Dedifferentiated amniotic fluid mesenchymal stem cell (primary cell): ENCODE measurements around the gene EXOC4.
A peak's percentile ranks its signal among the peaks of the same experiment; 100 is the strongest.

Experiments used
- DNase-seq: peaks from one replicate; pipeline ENCODE4 v3.0.0-alpha.2; 2016; ENCODE audit errors: extremely low spot score

The EXOC4 gene

DNA sequence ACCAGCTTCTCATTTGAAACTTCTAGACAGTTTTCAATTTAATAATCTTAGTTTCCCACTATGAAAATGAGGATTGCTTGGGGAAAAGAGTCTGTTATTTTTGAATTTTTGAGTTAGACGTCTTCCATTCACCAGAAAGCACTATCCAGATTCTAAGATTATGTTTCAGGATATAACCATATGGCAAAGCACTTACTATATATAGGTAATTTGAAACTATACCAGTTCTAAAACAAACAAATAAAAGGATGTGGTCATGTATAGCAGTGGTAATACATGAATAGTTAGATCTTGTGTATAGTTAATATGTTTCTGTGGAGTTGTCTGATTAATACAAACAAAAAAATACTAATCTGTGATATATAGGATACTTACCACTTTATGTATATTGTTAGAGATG lies 320.0 kb downstream of the EXOC4 start:
- DNase-seq, result no peak

DNA sequence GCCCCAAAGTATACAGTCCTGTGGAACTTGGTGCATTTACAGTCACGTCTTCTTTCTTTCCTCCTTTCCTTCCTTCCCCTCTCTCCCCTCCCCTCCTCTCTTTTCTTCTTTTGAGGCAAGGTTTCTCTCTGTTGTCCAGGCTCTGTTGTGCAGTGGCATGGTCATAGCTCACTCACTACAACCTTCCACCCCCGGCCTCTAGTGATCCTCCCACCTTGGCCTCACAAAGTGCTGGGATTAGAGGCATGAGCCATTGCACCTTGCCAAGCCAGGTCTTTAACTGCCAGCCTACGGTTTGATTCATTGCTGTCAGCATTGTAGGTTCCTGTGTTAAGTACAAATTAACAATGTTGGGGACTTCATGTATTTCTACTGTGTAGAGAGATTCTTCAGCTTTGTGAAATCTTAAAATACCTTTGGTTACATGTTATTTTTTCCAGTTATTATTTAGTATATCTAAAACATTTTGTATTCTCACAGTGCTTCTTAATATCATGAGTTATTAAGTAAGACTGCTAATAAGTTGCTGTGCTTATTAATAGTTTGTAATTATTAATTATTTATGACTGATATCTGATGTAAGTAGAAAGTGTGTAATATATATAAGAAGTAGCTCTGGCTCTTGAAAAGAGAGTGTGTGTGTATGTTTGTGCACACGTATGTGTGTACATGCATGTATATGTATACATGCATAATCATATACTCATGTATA lies 320.8 kb downstream of the EXOC4 start:
- no peak for DNase-seq

DNA sequence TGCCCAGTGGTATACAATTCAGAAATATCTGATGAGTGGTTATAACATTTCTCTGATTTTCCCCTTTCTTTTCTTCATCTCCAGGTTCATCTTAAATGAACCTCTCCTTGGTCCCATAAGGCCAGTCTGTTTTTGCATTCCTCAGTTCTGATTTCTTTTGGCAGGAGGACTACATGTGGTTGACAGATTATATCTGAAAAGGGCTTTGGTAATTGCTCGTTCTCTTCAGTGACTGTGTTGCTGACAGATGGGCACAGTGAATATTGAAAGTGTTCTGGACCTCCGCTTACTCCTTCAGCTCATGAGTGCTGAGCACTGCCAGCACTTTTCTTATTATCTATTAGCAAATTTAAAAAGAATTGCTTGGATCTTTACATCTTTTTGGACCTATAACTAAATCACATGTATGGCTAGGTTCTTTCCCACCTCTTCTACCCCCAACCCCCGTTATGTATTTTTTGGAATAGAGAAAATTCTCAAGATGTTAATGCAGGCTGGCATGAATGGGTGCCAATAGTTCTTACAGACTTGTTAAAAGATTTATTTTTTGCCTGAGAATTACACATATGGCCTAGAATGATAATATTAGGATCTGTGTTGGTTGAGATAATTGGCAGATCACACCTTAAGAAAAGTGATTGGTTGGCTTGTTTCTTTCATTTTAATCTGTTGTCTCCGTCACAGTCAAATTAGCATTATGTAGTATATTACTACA lies 323.0 kb downstream of the EXOC4 start:
- DNase-seq, result peak; percentile 29

DNA sequence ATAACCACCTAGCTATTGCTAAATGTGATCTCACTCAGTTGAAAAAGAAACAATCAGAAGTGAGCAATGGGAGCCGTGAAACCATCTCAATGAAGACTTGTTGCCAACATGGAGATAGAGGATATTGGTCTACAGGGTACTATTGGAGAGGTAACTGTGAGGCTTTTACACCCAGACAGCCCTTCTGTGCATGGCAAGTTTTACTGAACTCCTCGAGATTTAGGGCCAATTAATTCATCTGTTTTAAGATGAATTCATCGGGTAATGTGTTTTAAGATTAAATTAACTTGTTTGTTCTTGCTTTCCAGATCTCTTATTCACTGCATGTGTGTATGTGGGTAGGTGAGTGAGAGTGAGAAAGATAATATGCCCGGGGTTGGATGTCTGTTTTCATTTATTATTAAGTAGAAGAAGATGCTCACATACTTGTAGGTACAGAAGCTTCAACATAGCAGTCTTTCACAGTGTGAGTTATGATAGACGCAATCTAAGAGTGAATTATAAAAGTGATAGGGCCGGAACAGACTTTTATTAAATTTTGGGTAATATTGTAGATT lies 323.8 kb downstream of the EXOC4 start:
- no peak for DNase-seq

DNA sequence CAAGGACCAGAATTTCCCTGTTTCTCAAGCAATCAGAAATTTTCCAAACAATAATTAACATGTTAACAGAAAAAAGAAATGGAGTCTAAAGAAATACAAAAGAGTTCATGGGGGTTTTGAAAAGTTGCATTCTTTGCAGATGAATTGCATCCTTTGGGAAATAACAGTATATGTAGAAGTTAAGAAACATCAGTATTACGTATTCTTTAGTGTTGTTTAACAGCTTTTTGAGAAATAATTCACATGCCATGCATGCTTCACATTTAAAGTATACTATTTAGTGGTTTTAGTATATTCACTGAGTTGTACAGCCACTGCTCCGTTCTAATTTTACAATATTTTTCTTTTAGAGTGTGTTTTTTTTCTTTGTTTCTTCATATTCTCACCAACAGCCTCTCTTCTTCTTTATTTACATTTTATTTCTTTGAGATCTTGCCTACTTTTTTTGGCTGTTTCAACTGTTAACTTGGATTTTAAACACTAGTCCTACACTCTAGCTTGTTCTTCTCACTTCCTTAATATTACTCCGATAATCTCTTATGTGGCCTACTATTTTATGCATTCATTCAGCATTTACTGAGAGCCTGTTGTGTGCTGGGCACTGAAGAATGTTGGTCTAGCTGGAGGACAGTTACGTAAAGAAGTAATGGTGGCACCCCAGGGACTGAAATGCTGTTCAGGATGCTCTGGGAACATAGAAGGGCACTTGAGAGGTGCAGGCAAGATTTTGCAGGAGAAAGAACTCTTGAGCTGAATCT lies 330.1 kb downstream of the EXOC4 start:
- DNase-seq, result peak; percentile 93

DNA sequence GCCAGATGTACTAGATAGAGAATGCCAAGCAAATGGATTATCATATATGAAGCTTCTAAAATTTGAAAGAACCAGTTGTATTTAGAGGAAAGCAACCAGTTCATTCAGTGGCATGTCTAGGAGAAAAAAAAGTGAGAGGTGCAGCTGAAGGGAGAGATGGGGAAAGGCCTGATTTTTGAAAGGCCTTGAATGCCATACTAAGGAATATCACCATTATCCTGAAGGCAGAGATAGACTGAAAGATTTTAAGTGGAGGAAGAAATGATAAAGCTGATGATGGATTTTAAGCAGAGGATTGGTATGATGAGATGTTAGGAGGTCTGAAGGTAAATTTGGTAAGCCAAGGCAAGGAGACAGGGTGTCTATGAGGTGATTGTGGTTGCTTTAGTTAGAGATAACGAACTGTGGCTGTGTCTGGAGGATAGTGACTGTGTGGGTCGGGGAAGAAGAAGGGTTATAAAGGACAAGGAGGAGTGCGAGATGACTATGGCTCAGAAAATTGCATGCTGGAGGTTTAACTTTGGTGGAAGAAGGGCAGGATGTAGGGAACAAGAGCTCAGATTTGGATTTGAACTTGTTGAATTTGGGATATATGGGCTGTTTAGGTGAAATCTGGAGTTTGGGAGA lies 330.8 kb downstream of the EXOC4 start:
- no peak for DNase-seq

DNA sequence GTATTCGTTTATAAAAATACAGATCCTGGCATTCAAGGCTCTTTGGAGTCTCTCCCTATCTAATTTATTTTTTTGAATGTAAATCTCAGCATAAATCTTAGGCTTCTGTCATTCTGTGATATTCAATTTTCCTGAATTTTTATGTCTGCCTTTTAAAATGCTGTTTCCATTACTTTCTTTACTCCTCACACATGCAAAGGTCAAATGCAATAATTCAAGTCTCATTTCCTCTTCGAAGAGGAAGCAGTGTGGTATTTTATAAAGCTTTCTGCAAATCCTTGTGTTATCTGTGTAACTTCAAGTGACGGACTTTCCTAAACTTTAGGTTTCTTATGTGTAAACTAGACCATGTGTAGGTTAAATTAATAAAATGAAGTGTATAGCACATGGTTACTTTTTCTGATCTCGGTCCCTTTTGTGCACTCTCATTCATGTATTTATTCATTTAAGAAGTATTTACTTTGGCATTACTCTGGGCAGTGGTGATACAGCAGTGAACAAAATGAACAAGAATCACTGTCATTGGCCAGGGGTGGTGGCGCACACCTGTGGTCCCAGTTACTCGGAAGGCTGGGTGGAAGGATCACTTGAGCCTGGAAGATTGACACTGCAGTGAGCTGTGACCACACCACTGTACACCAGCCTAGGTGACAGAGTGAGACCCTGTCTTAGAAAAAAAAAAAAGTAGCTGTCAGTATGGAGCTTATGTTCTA lies 332.2 kb downstream of the EXOC4 start:
- DNase-seq, result no peak

DNA sequence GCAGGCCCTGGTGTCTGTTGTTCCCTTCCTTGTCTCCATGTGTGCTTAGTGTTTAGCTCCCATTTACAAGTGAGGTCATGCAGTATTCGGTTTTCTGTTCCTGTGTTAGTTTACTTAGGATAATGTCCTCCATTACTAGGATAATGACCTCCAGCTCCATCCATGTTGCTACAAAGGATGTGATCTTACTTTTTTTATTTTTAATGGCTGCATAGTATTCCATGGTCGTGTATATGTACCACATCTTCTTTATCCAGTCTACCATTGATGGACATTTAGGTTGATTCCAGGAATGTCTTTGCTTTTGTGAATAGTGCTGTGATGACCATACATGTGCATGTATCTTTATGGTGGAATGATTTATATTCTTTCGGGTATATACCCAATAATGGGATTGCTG lies 333.4 kb downstream of the EXOC4 start:
- DNase-seq, result no peak

DNA sequence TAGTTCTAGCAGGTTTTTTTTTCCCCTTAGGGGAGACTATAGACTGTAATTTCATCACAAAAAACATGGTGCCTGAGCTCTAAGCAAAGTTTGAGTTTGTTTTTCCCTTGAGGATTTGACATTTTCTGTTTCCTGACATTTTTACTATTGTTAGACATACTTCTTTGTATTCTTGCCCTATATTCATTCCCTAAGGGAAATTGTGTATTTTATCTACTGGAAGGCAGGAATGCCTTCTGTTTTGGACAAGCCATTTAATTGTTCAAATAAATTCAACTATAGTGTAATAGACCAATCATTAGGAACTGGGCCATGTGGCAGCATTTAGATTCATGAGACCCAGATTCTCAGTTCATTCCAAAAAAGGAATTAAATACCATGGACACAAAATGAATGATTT lies 335.0 kb downstream of the EXOC4 start:
- no peak for DNase-seq

DNA sequence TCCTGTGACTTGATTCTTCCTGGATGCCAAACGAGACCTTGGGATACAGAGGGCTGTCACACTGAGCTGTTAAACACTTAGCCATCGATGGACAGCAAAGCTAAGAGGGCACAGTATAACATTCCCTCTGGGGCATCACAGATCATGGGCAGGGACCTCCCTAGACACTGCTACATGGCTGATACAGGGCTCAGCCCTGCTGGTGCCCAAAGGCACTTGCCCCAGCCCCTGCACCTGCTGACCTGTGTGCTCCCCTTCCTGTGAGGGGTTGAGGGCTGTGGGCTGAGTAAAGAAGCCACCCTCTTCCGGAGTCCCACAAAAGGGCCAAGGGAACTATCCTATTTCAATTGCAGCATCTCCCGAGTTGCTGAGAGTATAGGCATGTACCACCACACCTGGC lies 337.9 kb downstream of the EXOC4 start:
- no peak for DNase-seq

DNA sequence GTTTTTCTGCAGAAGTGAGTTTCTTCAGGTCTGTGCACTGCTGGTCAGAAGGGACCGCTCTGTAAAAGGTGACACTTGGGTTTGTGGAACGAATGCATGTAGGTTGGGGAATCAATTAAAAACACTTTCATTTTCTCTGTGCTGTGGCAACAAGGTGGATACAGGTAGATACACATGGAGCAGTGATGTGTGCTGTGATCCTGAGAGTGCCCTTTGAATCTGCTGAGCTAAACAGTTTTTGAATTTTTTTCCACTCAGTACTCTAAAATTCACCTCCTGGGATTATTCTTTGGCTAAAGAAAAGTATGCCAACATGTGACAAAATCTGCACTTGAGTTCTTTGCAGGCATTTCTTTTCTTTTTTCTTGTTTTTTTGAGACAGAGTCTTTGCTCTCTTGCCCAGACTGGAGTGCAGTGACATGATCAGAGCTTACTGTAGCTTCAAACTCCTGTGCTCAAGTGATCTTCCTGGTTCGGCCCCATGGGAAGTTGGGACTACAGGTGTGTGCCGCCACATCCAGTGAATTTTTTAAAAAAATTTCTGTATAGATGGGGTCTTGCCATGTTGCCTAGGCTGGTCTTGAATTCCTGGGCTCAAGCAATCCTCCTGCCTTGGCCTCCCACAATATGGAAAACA lies 338.9 kb downstream of the EXOC4 start:
- DNase-seq, result no peak

DNA sequence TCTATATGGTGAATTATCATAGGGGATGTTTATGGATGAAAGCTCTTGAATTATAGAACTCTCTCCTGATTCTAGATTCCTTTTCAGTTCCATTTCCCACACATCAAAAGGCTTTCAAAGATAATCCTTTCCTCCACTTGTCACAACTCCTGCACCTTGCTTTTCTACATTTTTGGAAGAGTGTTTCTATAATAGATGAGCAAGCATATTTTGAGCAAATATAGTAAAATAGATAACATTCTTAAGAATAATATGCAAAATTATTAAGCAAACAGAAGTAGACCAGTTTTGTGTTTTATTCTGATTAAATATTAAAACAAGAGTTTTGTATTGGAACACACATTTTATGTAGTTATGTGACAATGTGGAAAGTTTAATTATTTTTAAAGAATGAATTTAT lies 340.7 kb downstream of the EXOC4 start:
- DNase-seq, result no peak

DNA sequence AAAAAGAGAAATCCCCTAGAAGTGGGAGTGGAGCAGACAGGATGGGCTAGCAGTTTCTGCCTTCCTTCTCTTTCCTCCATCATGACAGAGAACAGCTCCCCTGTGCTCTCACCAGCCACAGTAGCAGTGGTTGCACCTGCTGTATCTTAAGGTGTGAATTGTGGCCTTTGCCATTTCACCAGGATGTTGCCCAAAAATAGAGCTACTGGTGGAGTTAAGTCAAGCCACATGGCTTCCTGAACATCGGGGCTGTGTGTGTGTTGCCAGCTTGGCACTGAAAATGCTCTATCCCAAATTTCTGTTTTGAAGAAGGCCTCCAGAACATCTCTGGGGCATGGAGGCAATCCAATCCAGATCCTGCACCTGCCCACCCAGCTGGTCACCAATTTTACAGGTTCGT lies 348.7 kb downstream of the EXOC4 start:
- no peak for DNase-seq

DNA sequence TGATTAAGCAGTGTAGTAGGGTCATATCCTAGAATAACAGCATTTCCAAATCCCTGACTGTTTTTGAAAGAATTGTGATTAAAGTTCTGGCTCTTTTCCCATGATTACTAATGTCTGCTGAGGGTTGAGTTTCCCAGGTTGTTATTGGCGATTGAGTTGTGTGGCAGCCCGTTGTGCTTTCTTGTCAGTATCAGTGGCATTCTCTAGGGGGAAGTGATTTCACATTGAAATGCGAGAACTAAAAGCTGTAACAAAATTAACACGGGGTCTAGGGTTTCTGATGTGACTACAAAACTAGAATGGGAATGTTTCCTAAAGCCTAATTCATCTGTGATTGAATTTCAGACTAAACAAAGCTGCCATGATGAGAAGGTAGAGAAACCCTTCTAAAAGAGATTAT lies 349.4 kb downstream of the EXOC4 start:
- peak; percentile 25 for DNase-seq

DNA sequence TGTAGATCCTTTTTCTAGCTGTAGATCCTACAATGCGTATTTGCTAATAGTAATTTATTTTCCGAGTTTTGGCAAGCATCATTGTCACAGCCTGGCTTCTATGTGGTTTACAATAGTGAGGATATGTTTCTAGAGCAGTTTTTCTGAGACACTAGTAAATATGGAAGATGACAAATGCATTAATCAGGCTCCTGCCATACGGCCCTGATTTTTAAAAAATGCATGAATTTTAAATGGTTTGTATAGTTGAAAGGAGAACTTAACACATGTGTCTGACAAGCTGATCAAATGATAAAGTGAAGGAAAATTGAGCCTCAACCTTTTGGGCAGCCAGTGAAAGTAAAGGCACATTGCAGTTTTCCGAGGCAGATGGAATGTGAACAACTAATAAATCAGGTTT lies 354.1 kb downstream of the EXOC4 start:
- no peak for DNase-seq

DNA sequence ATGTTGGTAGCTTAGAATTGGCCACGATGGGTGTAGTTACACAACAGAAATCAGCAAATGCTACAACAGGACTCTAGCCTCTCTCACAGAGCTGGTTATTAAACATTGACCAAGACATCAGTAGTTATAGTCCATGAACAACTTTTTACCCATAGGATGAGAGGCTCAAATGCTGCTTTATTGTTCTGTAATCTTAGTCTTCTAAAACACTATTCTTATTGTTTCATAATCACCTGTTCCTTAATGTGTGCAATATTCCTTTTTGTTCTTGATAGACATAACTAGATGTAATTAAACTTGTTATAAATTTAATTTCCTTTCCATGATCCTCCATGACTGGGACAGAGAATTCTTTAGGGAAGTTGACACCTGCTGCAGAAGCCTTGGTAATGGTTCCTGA lies 356.9 kb downstream of the EXOC4 start:
- DNase-seq, result no peak

DNA sequence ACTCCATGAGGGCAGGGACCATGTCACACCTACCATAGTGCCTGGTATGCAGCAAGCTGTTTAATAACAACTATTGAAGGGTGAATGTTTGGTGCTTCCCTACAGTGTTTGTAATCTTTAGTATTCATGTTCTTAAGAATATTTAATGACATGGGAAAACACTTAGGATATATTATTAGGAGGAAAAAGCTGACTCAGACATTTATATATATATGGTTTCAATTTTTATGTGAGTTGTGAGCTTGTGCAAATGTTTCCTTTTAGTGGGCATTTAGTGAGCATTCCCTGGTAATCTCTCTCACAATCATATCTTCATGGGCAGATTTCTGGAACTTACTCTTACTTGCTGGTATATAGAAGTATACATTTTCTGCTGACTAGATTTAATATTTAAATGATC lies 359.1 kb downstream of the EXOC4 start:
- DNase-seq, result no peak

DNA sequence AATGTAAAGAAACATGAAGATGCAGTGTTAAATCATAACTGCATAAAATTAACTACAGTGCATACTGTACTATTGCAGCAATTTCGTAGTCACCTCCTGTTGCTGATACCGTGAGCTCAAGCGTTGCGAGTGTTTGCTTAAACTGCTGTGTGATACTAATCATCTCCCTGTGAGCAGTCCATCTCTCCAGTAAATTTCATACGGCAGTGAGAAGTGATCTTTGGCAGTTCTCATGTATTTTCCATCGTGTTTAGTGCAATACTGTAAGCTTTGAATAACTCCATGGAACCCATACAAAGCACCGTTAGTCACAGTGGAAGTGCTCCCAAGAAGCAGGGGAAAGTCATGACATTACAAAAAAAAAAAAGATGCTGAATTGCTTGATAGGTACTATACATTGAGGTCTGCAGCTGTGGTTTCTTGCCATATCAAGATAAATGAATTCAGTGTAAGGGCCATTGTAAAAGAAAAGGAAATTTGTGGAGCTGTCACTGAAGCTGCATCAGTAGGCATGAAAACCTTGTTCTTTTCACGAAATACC lies 360.4 kb downstream of the EXOC4 start:
- DNase-seq, result no peak

DNA sequence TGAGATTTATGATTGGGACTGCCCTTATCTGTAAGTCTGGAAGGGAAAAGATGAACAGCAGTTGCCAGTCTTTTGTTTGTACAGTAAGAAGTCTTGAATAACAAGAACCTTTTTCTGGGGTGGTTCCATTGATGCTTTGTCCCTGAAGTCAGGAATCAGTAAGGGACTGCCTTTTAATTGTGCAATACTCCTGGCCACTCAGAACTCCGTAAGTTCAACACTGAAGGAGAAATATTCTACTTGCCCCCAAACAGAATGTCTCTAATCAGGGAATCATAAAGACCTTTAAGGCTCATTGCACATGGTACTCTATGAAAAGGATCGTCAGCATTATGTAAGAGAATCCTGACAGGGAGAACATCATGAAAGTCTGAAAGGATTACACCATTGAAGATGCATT lies 361.4 kb downstream of the EXOC4 start:
- DNase-seq, result no peak

DNA sequence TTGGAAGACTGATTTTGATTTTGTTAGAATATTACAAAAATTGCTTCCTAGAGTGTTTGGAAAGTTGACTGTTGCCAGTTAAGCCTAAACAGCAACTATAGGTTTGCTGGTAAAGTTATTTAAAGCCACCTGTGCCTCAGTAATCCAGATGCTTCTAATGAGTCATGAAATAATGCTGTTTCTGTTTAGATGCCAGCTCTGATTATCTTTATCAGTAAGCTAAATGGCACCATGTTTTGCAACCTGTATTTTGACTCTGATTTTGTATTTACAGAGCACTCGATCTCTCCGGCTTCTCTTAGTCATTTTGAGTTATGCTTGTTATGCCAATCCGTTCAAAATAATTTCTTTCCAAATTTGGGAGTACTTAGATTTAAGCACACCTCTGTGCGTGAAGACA lies 366.1 kb downstream of the EXOC4 start:
- no peak for DNase-seq

DNA sequence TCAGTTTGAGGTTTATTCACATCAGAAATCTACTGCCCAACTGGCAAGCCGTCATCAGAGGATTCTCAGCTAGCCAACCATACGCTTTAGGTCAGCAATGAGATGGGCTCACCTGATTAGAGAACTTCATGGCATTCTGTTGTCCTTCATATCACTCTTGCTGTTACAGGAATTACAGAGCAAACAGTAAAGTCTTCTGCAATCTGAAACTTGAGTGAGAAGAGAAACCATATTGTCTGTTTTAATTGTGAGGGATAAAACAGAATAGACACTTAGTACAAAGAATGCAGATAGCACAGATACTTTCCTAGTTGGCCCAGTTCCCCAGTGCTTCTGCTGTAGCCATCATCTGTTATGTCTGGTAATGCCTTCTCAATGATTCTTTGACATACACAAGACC lies 366.6 kb downstream of the EXOC4 start:
- no peak for DNase-seq
